Measurements from ENCODE around the gene SIN3A. TPM values are rescaled to one million over a fixed set of nuclear protein-coding genes. Genes with fewer than 3 reads are reported as not detected.
A peak's percentile ranks its signal among the peaks of the same experiment; 100 is the strongest.

SIN3A gene
- total RNA-seq, 2 experiments from 2014 or later, result 87.4 to 92.0 TPM

DNA sequence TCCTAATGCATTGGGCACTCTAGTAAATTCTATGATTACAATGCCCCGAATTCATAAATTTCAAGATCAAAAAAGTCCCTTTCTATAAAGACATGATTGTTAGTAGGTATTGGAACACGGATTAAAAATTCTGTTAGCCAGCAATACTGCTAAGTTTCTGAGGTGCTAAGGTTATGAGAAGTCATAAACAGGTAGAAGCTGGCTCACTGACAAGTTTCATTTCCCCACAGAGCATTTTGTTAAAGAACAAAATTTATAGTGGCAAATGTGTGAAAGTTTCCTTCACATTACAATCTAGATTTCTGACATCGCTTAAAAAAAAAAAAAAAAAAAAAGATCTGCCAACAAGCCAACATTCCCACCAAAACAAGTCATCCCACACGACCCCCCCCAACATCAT lies 70.7 kb downstream of the SIN3A start:
- H3K4me1 Mint-ChIP-seq, result peaks cover 4% of the 10 kb centered on the region
- intact Hi-C loops (cut with DNase I, micrococcal nuclease), result no loop called here

DNA sequence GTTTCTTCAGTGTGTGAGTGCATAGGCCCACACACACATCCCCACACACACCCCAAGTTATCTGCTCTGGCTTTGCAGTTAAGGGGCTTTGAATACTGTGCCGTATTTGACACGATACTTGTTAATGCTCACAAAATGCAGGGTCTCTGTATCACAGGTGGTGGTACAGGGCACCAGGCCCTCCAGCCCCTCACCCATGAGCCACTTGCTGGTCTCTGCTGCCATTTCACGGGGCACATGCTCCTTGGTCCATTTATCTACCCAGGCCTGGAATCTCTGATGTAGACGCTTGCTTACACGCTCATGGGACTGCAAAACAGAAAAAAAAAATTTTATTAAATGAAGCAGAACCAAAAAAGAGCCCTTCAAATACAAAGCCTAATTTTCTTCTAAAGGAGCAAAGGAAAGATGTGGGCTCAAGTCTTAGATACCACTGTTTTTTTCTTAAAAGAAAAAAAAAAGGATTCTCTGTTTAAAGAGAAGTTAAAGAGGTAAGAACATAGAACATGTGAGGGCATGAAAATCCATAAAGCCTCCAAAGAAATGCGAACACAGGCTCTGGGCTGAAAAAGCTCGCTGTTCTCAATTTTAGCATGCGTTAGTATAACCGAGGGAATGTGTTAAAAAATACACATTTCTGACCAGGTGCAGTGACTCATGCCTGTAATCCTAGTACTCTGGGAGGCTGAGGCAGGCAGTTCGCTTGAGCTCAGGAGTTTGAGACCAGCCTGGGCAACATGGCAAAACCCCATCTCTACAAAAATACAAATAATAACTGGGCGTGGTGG lies 79.4 kb downstream of the SIN3A start:
- ChIA-PET POLR2A (interaction anchor here (0.7 to 4.9 kb wide), 2 partner anchors 81 to 253 kb away, joined by 3 to 83 read pairs; partner anchors contain the start of genes SIN3A and SNUPN), CTCF (interaction anchor here (0.7 to 1.7 kb wide), 2 partner anchors 168 to 276 kb away, joined by 3 read pairs; partner anchors contain the start of gene SNX33)
- DNase-seq (no peak), ATAC-seq (no peak)
- H3K4me3 Mint-ChIP-seq, result no peak overlapping the region
- H3K36me3 Mint-ChIP-seq (ENCODE audit: low read depth), result peaks cover 43% of the 10 kb centered on the region
- intact Hi-C loops (cut with DNase I, micrococcal nuclease), result no loop called here
- H3K9me3 Mint-ChIP-seq (ENCODE audit: low read depth), result no peaks in the 10 kb centered on the region
- no peak overlapping the region for H3K27ac Mint-ChIP-seq
- no peaks in the 10 kb centered on the region for H3K27me3 Mint-ChIP-seq
- H3K4me1 Mint-ChIP-seq, result peaks cover 21% of the 10 kb centered on the region

More for the DNA sequence above, 70.7 kb downstream of the SIN3A start:
- ChIA-PET CTCF (interaction anchor here (0.6 to 1.5 kb wide), 2 partner anchors 14 to 110 kb away, joined by 3 to 7 read pairs; no protein-coding TSS in a partner anchor), POLR2A (no interaction called here)
- Mint-ChIP-seq H3K27me3 (no peaks in the 10 kb centered on the region), H3K4me3 (no peak overlapping the region), H3K9me3 (ENCODE audit: low read depth) (no peaks in the 10 kb centered on the region), H3K27ac (peak overlapping the region; percentile 66), H3K36me3 (ENCODE audit: low read depth) (peaks cover 55% of the 10 kb centered on the region)
- ATAC-seq (no peak), DNase-seq (no peak)

- Mint-ChIP-seq H3K27me3 (no peaks in the 10 kb centered on the region), H3K4me3 (no peak overlapping the region), H3K4me1 (peaks cover 26% of the 10 kb centered on the region), H3K27ac (no peak overlapping the region), H3K9me3 (ENCODE audit: low read depth) (no peaks in the 10 kb centered on the region), H3K36me3 (ENCODE audit: low read depth) (peaks cover 43% of the 10 kb centered on the region)
- intact Hi-C loops (cut with DNase I, micrococcal nuclease), result no loop called here
- ATAC-seq (no peak), DNase-seq (no peak)
- CTCF ChIA-PET, result interaction anchor here (0.7 to 1.7 kb wide), 2 partner anchors 167 to 276 kb away, joined by 3 read pairs; partner anchors contain the start of gene SNX33
- POLR2A ChIA-PET, result interaction anchor here (4.9 kb wide), 1 partner anchor 82 kb away, joined by 83 read pairs; the partner anchor contains the start of gene SIN3A
Observed at GRCh38 chr15:75371486-75371885, 80.0 kb downstream of the SIN3A start.

DNA sequence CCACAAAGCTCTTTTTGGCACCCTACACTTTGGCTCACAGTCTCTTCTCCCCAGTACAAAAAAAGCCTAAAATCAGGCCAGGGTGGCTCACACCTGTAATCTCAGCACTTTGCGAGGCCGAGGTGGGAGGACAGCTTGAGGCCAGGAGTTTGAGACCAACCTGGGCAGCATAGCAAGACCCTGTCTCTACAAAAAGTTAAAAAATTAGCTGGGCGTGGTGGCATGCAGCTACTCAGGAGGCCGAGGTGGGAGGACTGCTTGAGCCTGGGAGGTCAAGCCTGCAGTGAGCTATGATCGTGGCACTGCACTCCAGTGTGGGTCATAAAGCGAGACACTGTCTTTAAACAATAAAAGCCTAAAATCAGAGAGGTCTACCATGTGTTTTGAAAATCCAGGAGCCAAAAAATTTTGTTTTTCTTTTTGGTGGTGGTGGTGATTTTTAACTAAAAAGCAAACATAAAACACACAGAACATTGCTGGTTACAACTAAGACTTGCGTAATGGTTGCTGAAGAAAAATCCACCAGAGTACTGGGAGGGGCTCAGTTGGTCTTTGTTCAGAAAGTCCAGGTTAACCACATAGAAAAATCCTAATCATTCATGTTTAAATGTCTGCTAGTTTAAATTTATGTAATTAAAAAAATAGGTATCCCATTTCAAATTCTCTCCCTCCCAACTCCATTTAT lies 81.5 kb downstream of the SIN3A start:
- intact Hi-C loops (cut with DNase I, micrococcal nuclease), result loop anchor here in 1 of 2 experiments (2.0 kb wide), 1 partner anchor 83 kb away; no protein-coding TSS in a partner anchor
- H3K9me3 Mint-ChIP-seq (ENCODE audit: low read depth), result no peaks in the 10 kb centered on the region
- H3K36me3 Mint-ChIP-seq (ENCODE audit: low read depth), result peaks cover 33% of the 10 kb centered on the region
- H3K27ac Mint-ChIP-seq, result peak overlapping the region; percentile 95
- DNase-seq (no peak), ATAC-seq (no peak)
- peak overlapping the region; percentile 86 for H3K4me3 Mint-ChIP-seq
- ChIA-PET CTCF (interaction anchor here (0.5 to 3.2 kb wide), 7 partner anchors 9 to 278 kb away, joined by 3 to 37 read pairs (median 4); partner anchors contain the start of genes IMP3 and SNX33), POLR2A (interaction anchor here (0.6 to 4.9 kb wide), 3 partner anchors 24 to 187 kb away, joined by 3 to 83 read pairs (median 4); partner anchors contain the start of gene SIN3A)
- peaks cover 26% of the 10 kb centered on the region for H3K4me1 Mint-ChIP-seq
- H3K27me3 Mint-ChIP-seq, result no peaks in the 10 kb centered on the region

- peak overlapping the region; percentile 86 for H3K4me3 Mint-ChIP-seq
- POLR2A ChIA-PET, result interaction anchor here (0.7 to 4.9 kb wide), 9 partner anchors 10 to 271 kb away, joined by 3 to 83 read pairs (median 4); partner anchors contain the start of genes IMP3, SIN3A and SNUPN
- ATAC-seq, result peak; percentile 3
- H3K27ac Mint-ChIP-seq, result peak overlapping the region; percentile 95
- peaks cover 26% of the 10 kb centered on the region for H3K4me1 Mint-ChIP-seq
- DNase-seq, result no peak
- H3K36me3 Mint-ChIP-seq (ENCODE audit: low read depth), result peaks cover 31% of the 10 kb centered on the region
- no peaks in the 10 kb centered on the region for H3K27me3 Mint-ChIP-seq
- CTCF ChIA-PET, result interaction anchor here (0.8 to 3.3 kb wide), 16 partner anchors 10 to 468 kb away, joined by 3 to 37 read pairs (median 6); partner anchors contain the start of genes IMP3 and SIN3A
- intact Hi-C loops (cut with DNase I, micrococcal nuclease), result loop anchor here (1.0 to 2.0 kb wide), 10 partner anchors 21 to 535 kb away; partner anchors contain the start of genes SNUPN (in 2 of the 2), COMMD4 (in 1 of the 2), FBXO22 (in 1 of the 2) and IMP3 (in 1 of the 2)
- H3K9me3 Mint-ChIP-seq (ENCODE audit: low read depth), result no peaks in the 10 kb centered on the region
Observed at GRCh38 chr15:75368689-75369239, 82.7 kb downstream of the SIN3A start.

DNA sequence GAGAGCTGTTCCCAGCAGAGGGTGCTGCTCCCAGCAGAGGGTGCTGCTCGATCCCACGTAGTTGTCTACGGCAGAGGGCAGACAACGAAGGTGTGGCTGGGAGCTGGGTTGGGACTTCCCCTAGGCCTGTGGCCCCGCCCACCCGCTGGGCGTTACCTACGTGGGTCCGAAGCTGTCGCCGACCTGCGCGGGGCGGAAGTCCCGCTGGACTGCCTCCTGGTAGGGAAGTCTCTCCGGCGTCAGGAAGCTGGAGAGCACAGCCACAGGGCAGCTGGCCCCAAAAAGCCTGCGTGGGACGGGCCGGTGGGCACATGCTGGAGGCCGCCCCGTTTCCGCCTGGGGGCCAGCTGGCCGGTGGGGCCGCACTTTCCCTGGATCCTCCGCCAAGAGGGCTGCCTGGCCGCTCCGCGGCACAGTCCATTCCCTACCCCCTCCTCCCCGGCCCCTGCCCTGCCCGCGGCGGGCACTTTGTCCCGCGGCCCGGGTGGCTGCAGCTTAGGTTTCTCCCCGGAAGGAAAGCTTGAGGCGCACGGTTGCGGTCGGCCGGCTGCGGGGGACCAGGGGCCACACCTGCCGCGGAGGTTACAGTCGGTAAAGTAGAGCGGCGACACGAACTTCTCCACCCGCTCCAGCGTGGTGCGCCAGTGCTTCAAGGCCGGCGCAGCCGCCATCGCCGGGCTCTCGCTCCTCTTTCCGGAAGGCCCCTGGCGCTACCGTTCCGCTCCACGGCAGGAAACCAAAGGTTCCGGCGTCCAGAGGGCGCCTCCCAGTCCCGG lies 83.4 kb downstream of the SIN3A start, which contains the start of gene MAN2C1:
TSS of gene MAN2C1 (minus strand) at position 695 of the 776 bp plus-strand sequence. CDS start at position 671, 24 bp downstream.
- DNase-seq (peak; percentile 97), ATAC-seq (peak; percentile 94)
- CTCF ChIA-PET, result interaction anchor here (0.5 to 3.3 kb wide), 38 partner anchors 10 to 469 kb away, joined by 3 to 37 read pairs (median 4); partner anchors contain the start of genes COMMD4, IMP3, SIN3A and SNX33
- Mint-ChIP-seq H3K4me1 (peaks cover 26% of the 10 kb centered on the region), H3K27ac (peak within 1 kb of the TSS; percentile 95), H3K9me3 (ENCODE audit: low read depth) (no peaks in the 10 kb centered on the region), H3K27me3 (no peaks in the 10 kb centered on the region), H3K4me3 (peak within 1 kb of the TSS; percentile 86), H3K36me3 (ENCODE audit: low read depth) (peaks cover 33% of the 10 kb centered on the region)
- POLR2A ChIA-PET, result interaction anchor here (0.6 to 4.9 kb wide), 15 partner anchors 11 to 644 kb away, joined by 3 to 83 read pairs (median 4); partner anchors contain the start of genes IMP3, SIN3A and SNUPN
- intact Hi-C loops (cut with DNase I, micrococcal nuclease), result loop anchor here (1.0 to 2.0 kb wide), 10 partner anchors 21 to 535 kb away; partner anchors contain the start of genes IMP3 (in 2 of the 2), SNUPN (in 2 of the 2), COMMD4 (in 1 of the 2) and FBXO22 (in 1 of the 2)

DNA sequence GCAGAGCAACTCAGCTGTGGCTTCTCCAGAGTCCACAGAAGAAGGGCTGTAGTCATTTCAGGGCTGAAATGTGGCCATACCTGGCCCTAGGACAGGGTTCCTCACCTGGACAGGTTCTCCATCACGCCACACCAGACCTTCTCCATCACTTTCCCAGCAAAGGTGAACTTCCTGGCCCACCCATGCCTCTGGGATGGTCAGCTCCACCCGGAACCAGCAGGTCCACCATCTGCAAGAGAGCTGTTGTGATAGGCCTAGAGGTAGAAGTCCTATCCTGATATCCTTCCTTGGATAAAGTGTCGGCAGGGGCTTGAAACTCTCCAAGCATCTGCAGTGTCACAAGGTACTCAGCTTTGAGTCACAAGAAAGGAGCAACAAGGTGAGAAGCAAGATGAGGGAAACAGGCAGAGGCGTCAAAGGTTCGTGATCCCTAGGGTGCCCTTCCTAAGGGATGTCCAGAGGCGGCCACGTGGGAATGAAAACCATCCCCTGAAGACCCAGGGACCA lies 84.0 kb downstream of the SIN3A start:
- H3K36me3 Mint-ChIP-seq (ENCODE audit: low read depth), result peaks cover 31% of the 10 kb centered on the region

DNA sequence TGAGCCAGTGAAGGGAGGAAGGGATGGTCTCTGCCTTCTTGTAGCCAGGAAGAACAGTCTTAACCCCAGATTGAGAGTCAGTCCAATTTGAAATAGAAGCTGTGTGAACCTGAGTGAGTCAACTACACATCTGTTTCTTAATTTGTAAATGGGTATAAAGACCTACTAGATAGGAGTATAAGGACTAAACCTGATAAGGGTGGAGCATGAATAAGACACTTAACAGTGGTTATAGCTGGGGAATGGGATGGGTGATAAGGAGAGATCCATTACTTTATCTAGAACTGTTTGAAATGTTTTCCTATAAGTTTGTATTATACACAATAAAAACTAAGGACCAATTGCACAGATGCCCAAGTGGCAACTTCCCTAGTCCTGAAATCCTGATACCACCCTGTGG lies 84.5 kb downstream of the SIN3A start:
- H3K36me3 Mint-ChIP-seq (ENCODE audit: low read depth), result peaks cover 31% of the 10 kb centered on the region
- intact Hi-C loops (cut with DNase I, micrococcal nuclease), result loop anchor here in 1 of 2 experiments (1.0 kb wide), 1 partner anchor 273 kb away; the partner anchor contains the start of gene IMP3
- ATAC-seq, result no peak
- peak overlapping the region; percentile 60 for H3K27ac Mint-ChIP-seq
- ChIA-PET POLR2A (interaction anchor here (0.5 to 4.9 kb wide), 4 partner anchors 19 to 273 kb away, joined by 3 to 83 read pairs (median 12); partner anchors contain the start of genes IMP3 and SIN3A), CTCF (interaction anchor here (0.6 to 3.3 kb wide), 16 partner anchors 13 to 280 kb away, joined by 3 to 37 read pairs (median 6); partner anchors contain the start of genes COMMD4, IMP3, SIN3A and SNX33)
- peak overlapping the region; percentile 86 for H3K4me3 Mint-ChIP-seq
- peaks cover 26% of the 10 kb centered on the region for H3K4me1 Mint-ChIP-seq
- no peaks in the 10 kb centered on the region for H3K27me3 Mint-ChIP-seq
- no peak for DNase-seq
- no peaks in the 10 kb centered on the region for H3K9me3 Mint-ChIP-seq (ENCODE audit: low read depth)

More for the DNA sequence above, 84.0 kb downstream of the SIN3A start:
- Mint-ChIP-seq H3K27ac (peak overlapping the region; percentile 71), H3K27me3 (no peaks in the 10 kb centered on the region), H3K9me3 (ENCODE audit: low read depth) (no peaks in the 10 kb centered on the region), H3K4me3 (peak overlapping the region; percentile 86), H3K4me1 (peaks cover 26% of the 10 kb centered on the region)
- no peak for ATAC-seq
- ChIA-PET CTCF (interaction anchor here (0.6 to 3.3 kb wide), 28 partner anchors 11 to 436 kb away, joined by 3 to 37 read pairs (median 5); partner anchors contain the start of genes COMMD4, IMP3, SIN3A and SNX33), POLR2A (interaction anchor here (0.6 to 4.9 kb wide), 10 partner anchors 11 to 273 kb away, joined by 3 to 83 read pairs (median 6); partner anchors contain the start of genes IMP3, SIN3A and SNUPN)
- no peak for DNase-seq
- intact Hi-C loops (cut with DNase I, micrococcal nuclease), result loop anchor here in 1 of 2 experiments (1.0 kb wide), 1 partner anchor 273 kb away; the partner anchor contains the start of gene IMP3

GRCh38 chr15:75366163-75366562 lies 85.3 kb downstream of the SIN3A start:
- ChIA-PET CTCF (interaction anchor here (0.6 kb wide), 1 partner anchor 163 kb away, joined by 3 read pairs; no protein-coding TSS in a partner anchor), POLR2A (no interaction called here)
- ATAC-seq (no peak), DNase-seq (no peak)
- H3K4me3 Mint-ChIP-seq, result no peak overlapping the region
- no peaks in the 10 kb centered on the region for H3K9me3 Mint-ChIP-seq (ENCODE audit: low read depth)
- H3K4me1 Mint-ChIP-seq, result peaks cover 26% of the 10 kb centered on the region
- intact Hi-C loops (cut with DNase I, micrococcal nuclease), result no loop called here
- H3K27ac Mint-ChIP-seq, result no peak overlapping the region
- peaks cover 26% of the 10 kb centered on the region for H3K36me3 Mint-ChIP-seq (ENCODE audit: low read depth)
- H3K27me3 Mint-ChIP-seq, result no peaks in the 10 kb centered on the region
